Measurements from ENCODE around the gene NLRC5. TPM values are rescaled to one million over a fixed set of nuclear protein-coding genes. Genes with fewer than 3 reads are reported as not detected.
A peak's percentile ranks its signal among the peaks of the same experiment; 100 is the strongest.

Gene NLRC5
- total and polyA plus RNA-seq, 9 of the 15 experiments (the other 6 are each of a cell fraction or from before 2014, with no cell fraction given) = 0.59 to 0.71 TPM; not detected in 7

- TF ChIP-seq CREB5 (CRISPR knock-in tag; IDR thresholded peaks at IDR 0.05) (no peak), MYBL2 (IDR thresholded peaks at IDR 0.05; ENCODE audit: low read depth) (no peak), MYBL2 (CRISPR knock-in tag; IDR thresholded peaks at IDR 0.05; ENCODE audit: borderline replicate concordance) (no peak), CHCHD3 (CRISPR knock-in tag; IDR thresholded peaks at IDR 0.05) (no peak), KDM5B (IDR thresholded peaks at IDR 0.05; ENCODE audit: insufficient replicate concordance, low read depth, low read length) (no peak), ELK3 (CRISPR knock-in tag; IDR thresholded peaks at IDR 0.05) (no peak), E2F4 (CRISPR knock-in tag; IDR thresholded peaks at IDR 0.05; ENCODE audit: low read depth) (no peak), RAD51 (IDR thresholded peaks at IDR 0.05; ENCODE audit: borderline replicate concordance, low read depth) (no peak), LARP7 (IDR thresholded peaks at IDR 0.05) (no peak), ZNF707 (CRISPR knock-in tag; conservative IDR thresholded peaks at IDR 0.05) (no peak), HMGN3 (IDR thresholded peaks at IDR 0.05; ENCODE audit: borderline replicate concordance, extremely low read depth, insufficient read length, low read depth, low read length) (peak; percentile 40), TEAD1 (CRISPR knock-in tag; IDR thresholded peaks at IDR 0.05) (peak; percentile 92 to 98), NFIC (IDR thresholded peaks at IDR 0.05) (no peak), NONO (IDR thresholded peaks at IDR 0.05; ENCODE audit: low read depth in 2 of 2, low read length in 1 of 2) (peak in 1 of 2 experiments; percentile 34; a peak in 1 of 4 replicates), BACH1 (tag; IDR thresholded peaks at IDR 0.05) (no peak), CCNT2 (IDR thresholded peaks at IDR 0.05; ENCODE audit: borderline replicate concordance, extremely low read depth, insufficient read length, low read depth, low read length) (no peak), TRIM24 (IDR thresholded peaks at IDR 0.05) (peak; percentile 88 to 91), SIN3A (IDR thresholded peaks at IDR 0.05; ENCODE audit: borderline replicate concordance in 2 of 2, control insufficient read depth in 1 of 2, low read depth in 2 of 2, low read length in 2 of 2) (no peak), NR0B1 (IDR thresholded peaks at IDR 0.05; ENCODE audit: partially characterized antibody) (no peak), EWSR1 (IDR thresholded peaks at IDR 0.05; ENCODE audit: borderline replicate concordance, low read depth, partially characterized antibody) (no peak)
Observed at GRCh38 chr16:56964243-56965148, 24.9 kb upstream of the NLRC5 start (continued).
